Lung (tissue), 12 donors: Measurements from ENCODE around the gene ADCY1. TPM values are rescaled to one million over a fixed set of nuclear protein-coding genes. Genes with fewer than 3 reads are reported as not detected.

Experiments
- ATAC-seq: fragments of 200-7000 bp; cut with Tn5 transposase; one replicate; pipeline ENCODE4 v1.9.1; 2020; ENCODE audit warnings: moderate number of reproducible peaks; ENCODE audit not compliant: insufficient read depth, low FRiP score
- DNase-seq, 3 donors: peaks; one replicate each; pipeline ENCODE4 v3.0.0-alpha.2; 2013 to 2017
- H3K27ac ChIP-seq, 2 donors: one replicate each; pipeline ENCODE4 v1.5.1; 2013; ENCODE audit warnings: mild to moderate bottlenecking in 2 of 2, moderate library complexity in 2 of 2, control low read depth in 1 of 2, inconsistent platforms in 1 of 2, low read depth in 1 of 2, low read length in 1 of 2
- H3K27me3 ChIP-seq, 3 donors: one replicate each; pipeline ENCODE4 v1.5.1; 2013; ENCODE audit warnings: low read length in 2 of 3; ENCODE audit not compliant: control insufficient read depth in 3 of 3, insufficient read depth in 3 of 3
- H3K36me3 ChIP-seq, 4 donors: one replicate each; pipeline ENCODE4 v1.5.1; 2013; ENCODE audit warnings: low read length in 4 of 4, mild to moderate bottlenecking in 1 of 4, moderate library complexity in 1 of 4; ENCODE audit not compliant: control insufficient read depth in 4 of 4, insufficient read depth in 4 of 4
- H3K4me1 ChIP-seq, 5 donors: one replicate each; pipeline ENCODE4 v1.5.1; 2013; ENCODE audit warnings: low read length in 5 of 5, mild to moderate bottlenecking in 2 of 5, moderate library complexity in 1 of 5; ENCODE audit not compliant: control insufficient read depth in 5 of 5, insufficient read depth in 5 of 5
- H3K4me3 ChIP-seq: one replicate; pipeline ENCODE4 v1.5.1; 2013; ENCODE audit warnings: mild to moderate bottlenecking, control low read depth, moderate library complexity
- H3K9ac ChIP-seq, 2 donors: one replicate each; pipeline ENCODE4 v1.5.1; 2013; ENCODE audit warnings: low read length in 2 of 2, control low read depth in 1 of 2; ENCODE audit not compliant: insufficient read depth in 1 of 2
- H3K9me3 ChIP-seq, 4 donors: one replicate each; pipeline ENCODE4 v1.5.1; 2013; ENCODE audit warnings: low read length in 3 of 4, mild to moderate bottlenecking in 1 of 4, moderate library complexity in 1 of 4; ENCODE audit not compliant: control insufficient read depth in 4 of 4, insufficient read depth in 3 of 4
- CTCF ChIP-seq: IDR thresholded peaks from 2 replicates; pipeline ENCODE4 v1.5.1; 2012; ENCODE audit warnings: mild to moderate bottlenecking; ENCODE audit errors: control extremely low read depth, extremely low read depth
- WGBS, 2 donors: extraction: QIAGEN DNeasy Blood & Tissue Kit; methylation state at CpG; one replicate each; pipeline ENCODE4 v1.1.7; 2013; 5-methylcytosine and 5-hydroxymethylcytosine counted together
- polyA plus RNA-seq, 2 donors: library from polyadenylated mRNA; stranded (reverse); fragments of 200-250 nt; gene quantifications; one replicate each; pipeline ENCODE4 v1.2.1, GENCODE V29; 2013
- total RNA-seq, 2 donors: library from RNA; depleted of rRNA in 1 of 2; stranded (reverse); fragments of >200 nt in 1 of 2; gene quantifications; one replicate each; pipeline ENCODE4 v1.2.1, GENCODE V29; 2014 to 2021
- donor health status: control.
- donor health status: control.
- donor health status: Bipolar disorder and iron deficiency.
- donor health status: healthy.
- donor health status: DM: yes; HTN: yes; CAD: no.

ADCY1 gene
- total and polyA plus RNA-seq, 4 donors: 0.14 to 1.8 (median 0.28) TPM

- DNase-seq (no peak), ATAC-seq (no peak)
- no peak for TF ChIP-seq CTCF
- H3K4me3 ChIP-seq: no peak overlapping the region
- no peaks in the 10 kb centered on the region for H3K4me1 ChIP-seq
- 92 to 96% methylated on average over 1 of the region's 1 CpG for WGBS, 2 donors
- H3K27me3 ChIP-seq: peaks cover 0 to 4% (median 0%) of the 10 kb centered on the region in 3 donors
- no peak overlapping the region for H3K9ac ChIP-seq
- no peak overlapping the region for H3K27ac ChIP-seq
- no peaks in the 10 kb centered on the region for H3K36me3 ChIP-seq
- peaks cover 0 to 5% (median 1%) of the 10 kb centered on the region in 4 donors for H3K9me3 ChIP-seq
Observed at GRCh38 chr7:45606050-45606449, 31.9 kb downstream of the ADCY1 start.

GRCh38 chr7:45606931-45607330 is 32.8 kb downstream of the ADCY1 start:
- Histone ChIP-seq H3K27me3 (peaks cover 0 to 4% (median 0%) of the 10 kb centered on the region in 3 donors), H3K4me3 (no peak overlapping the region), H3K27ac (no peak overlapping the region), H3K9ac (no peak overlapping the region), H3K9me3 (peaks cover 0 to 9% (median 1%) of the 10 kb centered on the region in 4 donors), H3K36me3 (no peaks in the 10 kb centered on the region), H3K4me1 (no peaks in the 10 kb centered on the region)
- WGBS, 2 donors: 43 to 61% methylated on average over 7 of the region's 7 CpGs
- no peak for TF ChIP-seq CTCF
- ATAC-seq (no peak), DNase-seq (no peak)

GRCh38 chr7:45609180-45609579 is 35.0 kb downstream of the ADCY1 start:
- no peak for ATAC-seq
- H3K4me1 ChIP-seq: no peaks in the 10 kb centered on the region
- peaks cover 0 to 12% (median 4%) of the 10 kb centered on the region in 4 donors for H3K9me3 ChIP-seq
- no peak overlapping the region for H3K9ac ChIP-seq
- WGBS, 2 donors: 93 to 95% methylated on average over 16 of the region's 16 CpGs
- H3K27me3 ChIP-seq: peaks cover 0 to 4% (median 0%) of the 10 kb centered on the region in 3 donors
- H3K4me3 ChIP-seq: no peak overlapping the region
- no peak overlapping the region for H3K27ac ChIP-seq
- DNase-seq: no peak
- H3K36me3 ChIP-seq: peaks cover 0 to 2% (median 0%) of the 10 kb centered on the region in 4 donors
- no peak for TF ChIP-seq CTCF

GRCh38 chr7:45610019-45610418 is 35.9 kb downstream of the ADCY1 start:
- peaks cover 0 to 12% (median 4%) of the 10 kb centered on the region in 4 donors for H3K9me3 ChIP-seq
- TF ChIP-seq CTCF: no peak
- WGBS, 2 donors: 94 to 99% methylated on average over 7 to 10 of the region's 10 CpGs
- peaks cover 0 to 4% (median 0%) of the 10 kb centered on the region in 3 donors for H3K27me3 ChIP-seq
- no peak overlapping the region for H3K9ac ChIP-seq
- H3K36me3 ChIP-seq: peaks cover 0 to 2% (median 0%) of the 10 kb centered on the region in 4 donors
- no peaks in the 10 kb centered on the region for H3K4me1 ChIP-seq
- H3K27ac ChIP-seq: no peak overlapping the region
- no peak for ATAC-seq
- no peak overlapping the region for H3K4me3 ChIP-seq
- no peak for DNase-seq
